A549 (cell line): ENCODE results near the gene IPO4. TPM values are rescaled to one million over a fixed set of nuclear protein-coding genes. Genes with fewer than 3 reads are reported as not detected.

Experiments used
- ATAC-seq, 2 experiments: fragments of 200-7000 bp in 1 of 2; fragments of >200 bp in 1 of 2; cut with Nextera tagmentation in 1 of 2; cut with Tn5 transposase in 1 of 2; 3 replicates each; pipeline versions ENCODE4 v1.8.0 to v1.9.1; 2018 to 2020; ENCODE audit warnings: mild to moderate bottlenecking in 1 of 2, moderate library complexity in 1 of 2
- CTCF ChIA-PET: fragments of 300-600 bp; sonication (Branson Sonifier 250); formaldehyde crosslinking; extraction: SDS; loops from one replicate; lab custom pipeline; 2021; ENCODE audit warnings: antibody characterized with exemption, inconsistent platforms; lab: Yijun Ruan, JAX
- POLR2A ChIA-PET: fragments of 350-600 bp; formaldehyde crosslinking; extraction: SDS; loops from one replicate; lab custom pipeline; 2021; ENCODE audit warnings: antibody characterized with exemption, inconsistent platforms; lab: Yijun Ruan, JAX
- DNase-seq, 2 experiments: peaks; one replicate each; pipeline versions ENCODE4 v3.0.0 to v3.0.0-alpha.2; 2011 to 2016; ENCODE audit warnings: low read depth in 1 of 2, low spot score in 1 of 2
- FAIRE-seq: peaks from 2 replicates; lab custom pipeline; 2011; peaks lifted over from hg19 to GRCh38; lab: Jason Lieb, UNC
- H3K27ac ChIP-seq, 2 experiments: fragments of >200 bp; sonication (Bioruptor Twin); formaldehyde crosslinking; 3 replicates each; pipeline ENCODE4 v1.5.1; 2016 to 2017
- H3K4me1 ChIP-seq: fragments of >200 bp; sonication (Bioruptor Twin); formaldehyde crosslinking; 3 replicates; pipeline ENCODE4 v1.6.1; 2016
- H3K4me2 ChIP-seq: fragments of >200 bp; sonication (Bioruptor Twin); formaldehyde crosslinking; 3 replicates; pipeline ENCODE4 v1.6.1; 2016
- H3K4me3 ChIP-seq: fragments of >200 bp; sonication (Bioruptor Twin); formaldehyde crosslinking; 3 replicates; pipeline ENCODE4 v1.5.1; 2016
- H3K9me3 ChIP-seq: fragments of >200 bp; sonication (Bioruptor Twin); formaldehyde crosslinking; 3 replicates; pipeline ENCODE4 v1.6.1; 2016
- ATOH8 ChIP-seq: fragments of 250-450 bp; sonication (Bioruptor Pico); IDR thresholded peaks from 2 replicates; pipeline ENCODE4 v1.5.0; 2020; ENCODE audit warnings: low read depth, mild to moderate bottlenecking, moderate library complexity
- BHLHE40 ChIP-seq: IDR thresholded peaks from 2 replicates; pipeline ENCODE4 v1.6.1; 2012; ENCODE audit warnings: low read depth, low read length, inconsistent platforms
- CBX2 ChIP-seq: fragments of 200-600 bp; sonication (generic); IDR thresholded peaks from 2 replicates; pipeline ENCODE4 v1.6.1; 2016; ENCODE audit warnings: low read depth, mild to moderate bottlenecking, borderline replicate concordance
- CBX8 ChIP-seq: fragments of 200-600 bp; sonication (generic); IDR thresholded peaks from 2 replicates; pipeline ENCODE4 v1.6.1; 2016
- CHD4 ChIP-seq: fragments of 200-600 bp; sonication (generic); IDR thresholded peaks from 2 replicates; pipeline ENCODE4 v1.6.1; 2016; ENCODE audit warnings: antibody characterized with exemption, mild to moderate bottlenecking, borderline replicate concordance
- EHF ChIP-seq: fragments of 250-450 bp; sonication (Bioruptor Pico); IDR thresholded peaks from 2 replicates; pipeline ENCODE4 v1.5.0; 2020; ENCODE audit warnings: mild to moderate bottlenecking
- ESRRA ChIP-seq: fragments of 150-350 bp; IDR thresholded peaks from 2 replicates; pipeline ENCODE4 v1.6.1; 2014; ENCODE audit warnings: mild to moderate bottlenecking, low read length, borderline replicate concordance
- FOXS1 ChIP-seq: fragments of 250-450 bp; sonication (Bioruptor Pico); IDR thresholded peaks from 2 replicates; pipeline ENCODE4 v1.5.0; 2020; ENCODE audit warnings: mild to moderate bottlenecking, moderate library complexity
- GATA3 ChIP-seq: IDR thresholded peaks from 2 replicates; pipeline ENCODE4 v1.6.1; 2012; ENCODE audit warnings: borderline replicate concordance
- HDAC2 ChIP-seq: fragments of 200-600 bp; sonication (generic); IDR thresholded peaks from 2 replicates; pipeline ENCODE4 v1.6.1; 2016
- HOXA7 ChIP-seq: fragments of 250-450 bp; sonication (Bioruptor Pico); IDR thresholded peaks from 2 replicates; pipeline ENCODE4 v1.5.0; 2020; ENCODE audit warnings: mild to moderate bottlenecking, moderate library complexity
- JUNB ChIP-seq: fragments of >200 bp; sonication (Bioruptor Twin); formaldehyde crosslinking; IDR thresholded peaks from 2 replicates; pipeline ENCODE4 v1.6.1; 2016
- KDM1A ChIP-seq: fragments of 200-600 bp; sonication (generic); IDR thresholded peaks from 2 replicates; pipeline ENCODE4 v1.6.1; 2016; ENCODE audit warnings: low read depth, mild to moderate bottlenecking
- MAFK ChIP-seq: fragments of 450-650 bp; IDR thresholded peaks from 2 replicates; pipeline ENCODE4 v1.6.1; 2014; ENCODE audit not compliant: partially characterized antibody
- MYC ChIP-seq: IDR thresholded peaks from 2 replicates; pipeline ENCODE4 v1.6.1; 2012; ENCODE audit warnings: mild to moderate bottlenecking, inconsistent platforms, low read length, improper control_type of control experiment, borderline replicate concordance
- NFE2L2 ChIP-seq: fragments of 150-350 bp; conservative IDR thresholded peaks from 2 replicates; pipeline ENCODE4 v1.6.1; 2014; ENCODE audit warnings: low read length
- NPAS2 ChIP-seq: fragments of 250-450 bp; sonication (Bioruptor Pico); IDR thresholded peaks from 2 replicates; pipeline ENCODE4 v1.8.0; 2022; ENCODE audit warnings: mild to moderate bottlenecking, moderate library complexity, borderline replicate concordance
- POLR2A ChIP-seq: IDR thresholded peaks from 2 replicates; pipeline ENCODE4 v1.6.1; 2012; ENCODE audit warnings: mild to moderate bottlenecking, low read length
- POLR2AphosphoS2 ChIP-seq: conservative IDR thresholded peaks from 2 replicates; pipeline ENCODE4 v1.6.1; 2012; ENCODE audit warnings: low read length, improper control_type of control experiment, inconsistent platforms
- RCOR1 ChIP-seq: fragments of 150-350 bp; IDR thresholded peaks from 2 replicates; pipeline ENCODE4 v1.6.1; 2014; ENCODE audit warnings: antibody characterized with exemption, low read length, low read depth
- RFX5 ChIP-seq: fragments of 450-650 bp; IDR thresholded peaks from 2 replicates; pipeline ENCODE4 v1.7.1; 2014; ENCODE audit warnings: antibody characterized with exemption, mild to moderate bottlenecking, moderate library complexity
- SREBF2 ChIP-seq: fragments of 450-650 bp; IDR thresholded peaks from 2 replicates; pipeline ENCODE4 v1.6.1; 2014; ENCODE audit warnings: mild to moderate bottlenecking, moderate library complexity
- TFCP2L1 ChIP-seq: fragments of 250-450 bp; sonication (Bioruptor Pico); IDR thresholded peaks from 2 replicates; pipeline ENCODE4 v1.5.0; 2021; ENCODE audit warnings: mild to moderate bottlenecking
- TP53 ChIP-seq: fragments of 250-450 bp; sonication (Bioruptor Pico); IDR thresholded peaks from 2 replicates; pipeline ENCODE4 v1.5.0; 2021; ENCODE audit warnings: mild to moderate bottlenecking, moderate library complexity
- USF2 ChIP-seq: fragments of 450-650 bp; IDR thresholded peaks from 2 replicates; pipeline ENCODE4 v1.6.1; 2014; ENCODE audit warnings: antibody characterized with exemption
- ZC3H11A ChIP-seq: fragments of 450-650 bp; IDR thresholded peaks from 2 replicates; pipeline ENCODE4 v1.6.1; 2014; ENCODE audit warnings: antibody characterized with exemption, mild to moderate bottlenecking
- ZSCAN20 ChIP-seq: fragments of 250-450 bp; sonication (Bioruptor Pico); IDR thresholded peaks from 2 replicates; pipeline ENCODE4 v1.8.0; 2022; ENCODE audit warnings: mild to moderate bottlenecking, moderate library complexity
- WGBS: methylation state at CpG from one replicate; pipeline ENCODE4 v1.1.6; 2017; ENCODE audit errors: missing lambda C conversion rate; 5-methylcytosine and 5-hydroxymethylcytosine counted together
- polyA plus RNA-seq, 4 experiments: library from polyadenylated mRNA; depleted of rRNA in 3 of 4; stranded (reverse); fragments of >200 nt; fragmentation: RNase III in 1 of 4; extraction: RNeasy Plus Mini Kit Qiagen cat#74134 plus additional on column Dnase treatment in 1 of 4; gene quantifications; 2 replicates in 3 of 4; 3 replicates in 1 of 4; pipeline ENCODE4 v1.2.3, GENCODE V29; 2011 to 2017
- TF ChIP-seq, protein P1 (sequence below): fragments of 200-600 bp; sonication (generic); IDR thresholded peaks from 2 replicates; pipeline ENCODE4 v1.6.1; 2016; ENCODE audit warnings: antibody characterized with exemption, mild to moderate bottlenecking, moderate library complexity
- TF ChIP-seq, protein P2 (sequence below): fragments of >200 bp; sonication (Bioruptor Twin); formaldehyde crosslinking; IDR thresholded peaks from 3 replicates; pipeline ENCODE4 v1.5.1; 2016
- TF ChIP-seq, protein P3 (sequence below): IDR thresholded peaks from 2 replicates; pipeline ENCODE4 v1.6.1; 2012

IPO4 gene
- polyA plus RNA-seq, 2 of the 4 experiments (the other 2 are of a cell fraction) = 37.1 to 91.7 TPM

DNA sequence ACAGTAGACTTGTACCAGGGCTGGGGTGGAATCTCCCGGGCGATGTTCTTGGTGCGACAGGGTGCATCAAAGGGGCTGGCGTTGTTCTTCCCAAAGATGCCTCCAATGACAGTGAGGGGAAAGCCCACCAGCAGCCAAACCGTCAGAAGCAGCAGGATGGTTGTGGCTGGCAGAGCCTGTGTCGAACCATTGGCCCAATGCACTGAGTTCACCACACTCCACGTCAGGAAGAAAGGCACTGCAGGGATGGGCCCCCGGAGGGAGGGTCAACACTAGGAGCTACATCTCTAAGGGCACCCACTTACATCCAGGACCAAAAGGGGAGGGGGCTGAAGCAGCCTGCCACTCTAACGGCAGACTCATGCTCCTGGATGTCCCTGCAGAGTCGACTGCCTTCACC, 1.8 kb upstream of the IPO4 start:
- H3K4me1 ChIP-seq = peaks cover 25% of the 10 kb centered on the region
- FAIRE-seq (no peak), ATAC-seq (no peak), DNase-seq (no peak)
- H3K27ac ChIP-seq = no peak overlapping the region
- no peaks in the 10 kb centered on the region for H3K9me3 ChIP-seq
- no peak for TF ChIP-seq ESRRA
- TF ChIP-seq POLR2AphosphoS2 = no peak
- TF ChIP-seq SREBF2 = no peak
- no peak for TF ChIP-seq KDM1A
- H3K4me3 ChIP-seq = no peak overlapping the region
- ChIA-PET POLR2A (no interaction called here), CTCF (no interaction called here)
- H3K4me2 ChIP-seq = no peak overlapping the region
- 90% methylated on average over 10 of the region's 10 CpGs for WGBS

- WGBS = 95% methylated on average over 9 of the region's 9 CpGs
- CTCF ChIA-PET = interaction anchor here (0.8 to 1.6 kb wide), 3 partner anchors 21 to 53 kb away, joined by 3 to 4 read pairs (median 4); partner anchors contain the start of gene TINF2
- Histone ChIP-seq H3K9me3 (no peaks in the 10 kb centered on the region), H3K4me3 (no peak overlapping the region), H3K4me1 (peaks cover 22% of the 10 kb centered on the region), H3K27ac (peak overlapping the region in 1 of 2 experiments; percentile 98; a peak in 3 of 6 replicates), H3K4me2 (peak overlapping the region; percentile 88)
- DNase-seq (no peak), FAIRE-seq (no peak)
- no peak for TF ChIP-seq RCOR1
- TF ChIP-seq RFX5 = no peak
- no peak for TF ChIP-seq BHLHE40
- TF ChIP-seq EHF (CRISPR knock-in tag) = no peak
- no peak for TF ChIP-seq CBX2
- TF ChIP-seq KDM1A = no peak
- no peak for TF ChIP-seq JUNB
- TF ChIP-seq, protein P1, sequence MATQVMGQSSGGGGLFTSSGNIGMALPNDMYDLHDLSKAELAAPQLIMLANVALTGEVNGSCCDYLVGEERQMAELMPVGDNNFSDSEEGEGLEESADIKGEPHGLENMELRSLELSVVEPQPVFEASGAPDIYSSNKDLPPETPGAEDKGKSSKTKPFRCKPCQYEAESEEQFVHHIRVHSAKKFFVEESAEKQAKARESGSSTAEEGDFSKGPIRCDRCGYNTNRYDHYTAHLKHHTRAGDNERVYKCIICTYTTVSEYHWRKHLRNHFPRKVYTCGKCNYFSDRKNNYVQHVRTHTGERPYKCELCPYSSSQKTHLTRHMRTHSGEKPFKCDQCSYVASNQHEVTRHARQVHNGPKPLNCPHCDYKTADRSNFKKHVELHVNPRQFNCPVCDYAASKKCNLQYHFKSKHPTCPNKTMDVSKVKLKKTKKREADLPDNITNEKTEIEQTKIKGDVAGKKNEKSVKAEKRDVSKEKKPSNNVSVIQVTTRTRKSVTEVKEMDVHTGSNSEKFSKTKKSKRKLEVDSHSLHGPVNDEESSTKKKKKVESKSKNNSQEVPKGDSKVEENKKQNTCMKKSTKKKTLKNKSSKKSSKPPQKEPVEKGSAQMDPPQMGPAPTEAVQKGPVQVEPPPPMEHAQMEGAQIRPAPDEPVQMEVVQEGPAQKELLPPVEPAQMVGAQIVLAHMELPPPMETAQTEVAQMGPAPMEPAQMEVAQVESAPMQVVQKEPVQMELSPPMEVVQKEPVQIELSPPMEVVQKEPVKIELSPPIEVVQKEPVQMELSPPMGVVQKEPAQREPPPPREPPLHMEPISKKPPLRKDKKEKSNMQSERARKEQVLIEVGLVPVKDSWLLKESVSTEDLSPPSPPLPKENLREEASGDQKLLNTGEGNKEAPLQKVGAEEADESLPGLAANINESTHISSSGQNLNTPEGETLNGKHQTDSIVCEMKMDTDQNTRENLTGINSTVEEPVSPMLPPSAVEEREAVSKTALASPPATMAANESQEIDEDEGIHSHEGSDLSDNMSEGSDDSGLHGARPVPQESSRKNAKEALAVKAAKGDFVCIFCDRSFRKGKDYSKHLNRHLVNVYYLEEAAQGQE = no peak
- TF ChIP-seq CHD4 = no peak
- no peak for TF ChIP-seq POLR2AphosphoS2
- TF ChIP-seq FOXS1 (CRISPR knock-in tag) = no peak
- TF ChIP-seq HOXA7 (CRISPR knock-in tag) = no peak
- no peak for TF ChIP-seq TFCP2L1
- TF ChIP-seq TP53 = no peak
- TF ChIP-seq, all 56 proteins: peak for 0
- ATAC-seq = no peak
- POLR2A ChIA-PET = interaction anchor here (0.6 to 1.6 kb wide), 7 partner anchors 10 to 53 kb away, joined by 4 to 16 read pairs (median 7); partner anchors contain the start of genes CHMP4A, MDP1, NEDD8 and TINF2
These were observed 844 bp upstream of the IPO4 start for GRCh38 chr14:24189460-24189859.

- 5% methylated on average over 3 of the region's 3 CpGs for WGBS
- H3K9me3 ChIP-seq = no peaks in the 10 kb centered on the region
- H3K4me3 ChIP-seq = peak overlapping the region; percentile 97; the same call in 2 of the 3 replicates
- peaks cover 18% of the 10 kb centered on the region for H3K4me1 ChIP-seq
- peak overlapping the region; percentile 88 for H3K4me2 ChIP-seq
- FAIRE-seq = no peak
- CTCF ChIA-PET = interaction anchor here (0.8 to 1.8 kb wide), 7 partner anchors 20 to 131 kb away, joined by 3 to 5 read pairs (median 3); partner anchors contain the start of genes EMC9, MDP1 and TINF2
- no peak for ATAC-seq
- POLR2A ChIA-PET = interaction anchor here (1.1 to 1.6 kb wide), 6 partner anchors 9 to 53 kb away, joined by 4 to 16 read pairs (median 6); partner anchors contain the start of genes CHMP4A, MDP1 and TINF2
- peak overlapping the region; percentile 46 to 98; a peak in 4 of 6 replicates for H3K27ac ChIP-seq
- no peak for DNase-seq
- TF ChIP-seq POLR2A (no peak), MYC (no peak), SREBF2 (no peak), ZSCAN20 (no peak), CBX8 (no peak), USF2 (no peak), HDAC2 (no peak), NFE2L2 (no peak), ZC3H11A (no peak), JUNB (no peak), GATA3 (no peak), TP53 (no peak), NPAS2 (CRISPR knock-in tag) (no peak), CHD4 (no peak), ATOH8 (CRISPR knock-in tag) (no peak), BHLHE40 (no peak), MAFK (no peak)
- TF ChIP-seq, protein P2, sequence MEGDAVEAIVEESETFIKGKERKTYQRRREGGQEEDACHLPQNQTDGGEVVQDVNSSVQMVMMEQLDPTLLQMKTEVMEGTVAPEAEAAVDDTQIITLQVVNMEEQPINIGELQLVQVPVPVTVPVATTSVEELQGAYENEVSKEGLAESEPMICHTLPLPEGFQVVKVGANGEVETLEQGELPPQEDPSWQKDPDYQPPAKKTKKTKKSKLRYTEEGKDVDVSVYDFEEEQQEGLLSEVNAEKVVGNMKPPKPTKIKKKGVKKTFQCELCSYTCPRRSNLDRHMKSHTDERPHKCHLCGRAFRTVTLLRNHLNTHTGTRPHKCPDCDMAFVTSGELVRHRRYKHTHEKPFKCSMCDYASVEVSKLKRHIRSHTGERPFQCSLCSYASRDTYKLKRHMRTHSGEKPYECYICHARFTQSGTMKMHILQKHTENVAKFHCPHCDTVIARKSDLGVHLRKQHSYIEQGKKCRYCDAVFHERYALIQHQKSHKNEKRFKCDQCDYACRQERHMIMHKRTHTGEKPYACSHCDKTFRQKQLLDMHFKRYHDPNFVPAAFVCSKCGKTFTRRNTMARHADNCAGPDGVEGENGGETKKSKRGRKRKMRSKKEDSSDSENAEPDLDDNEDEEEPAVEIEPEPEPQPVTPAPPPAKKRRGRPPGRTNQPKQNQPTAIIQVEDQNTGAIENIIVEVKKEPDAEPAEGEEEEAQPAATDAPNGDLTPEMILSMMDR = no peak
- TF ChIP-seq, protein P3, sequence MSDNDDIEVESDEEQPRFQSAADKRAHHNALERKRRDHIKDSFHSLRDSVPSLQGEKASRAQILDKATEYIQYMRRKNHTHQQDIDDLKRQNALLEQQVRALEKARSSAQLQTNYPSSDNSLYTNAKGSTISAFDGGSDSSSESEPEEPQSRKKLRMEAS = no peak
These were observed 401 bp upstream of the IPO4 start for GRCh38 chr14:24189059-24189375.
